Stimulated activated CD8-positive, alpha-beta memory T cell treated with anti-CD3 and anti-CD28 coated beads, Interleukin-7, amount 100 ng/mL, for 48 hours (primary cell): Measurements from ENCODE around the gene NOS1AP.
A peak's percentile ranks its signal among the peaks of the same experiment; 100 is the strongest.
"Not testable (repeated sequence)": the region's sequence is repeated elsewhere in the genome, so short reads cannot be mapped to it uniquely, and the experiment has no call there.

Experiments
- DNase-seq, 2 donors: peaks; one replicate each; pipeline ENCODE4 v3.0.0-alpha.2; 2020; ENCODE audit warnings: low read depth in 1 of 2; ENCODE audit errors: extremely low read depth in 1 of 2

The NOS1AP gene

GRCh38 chr1:162069334-162070093 is at the start of gene NOS1AP:
NOS1AP (plus strand) TSS chr1:162069691; CDS start chr1:162070178, 487 bp downstream.
- peak; percentile 67 to 68 for DNase-seq

GRCh38 chr1:162020150-162020549 is 49.3 kb upstream of the NOS1AP start:
- DNase-seq, result no peak

- no peak for DNase-seq
Observed at GRCh38 chr1:162021124-162021523, 48.4 kb upstream of the NOS1AP start.

- DNase-seq, result no peak
Observed at GRCh38 chr1:162022626-162023025, 46.9 kb upstream of the NOS1AP start.

GRCh38 chr1:162023181-162023546 is 46.3 kb upstream of the NOS1AP start:
- no peak for DNase-seq

- peak in 1 of 2 donors; percentile 32 for DNase-seq
Observed at GRCh38 chr1:162023547-162024501, 45.7 kb upstream of the NOS1AP start, which contains the start of gene OLFML2B. OLFML2B (minus strand) TSS chr1:162023869; CDS start chr1:162023430, 439 bp downstream.

- no peak for DNase-seq
Observed at GRCh38 chr1:162025541-162025940, 44.0 kb upstream of the NOS1AP start.

- DNase-seq, result no peak
Observed at GRCh38 chr1:162026881-162027280, 42.6 kb upstream of the NOS1AP start.

GRCh38 chr1:162028726-162029125 is 40.8 kb upstream of the NOS1AP start:
- DNase-seq, result no peak

GRCh38 chr1:162029157-162029556 is 40.3 kb upstream of the NOS1AP start:
- no peak for DNase-seq

GRCh38 chr1:162030759-162031280 is 38.7 kb upstream of the NOS1AP start:
- no peak for DNase-seq

GRCh38 chr1:162033428-162033827 is 36.1 kb upstream of the NOS1AP start:
- no peak for DNase-seq

GRCh38 chr1:162035241-162035640 is 34.2 kb upstream of the NOS1AP start:
- peak in 1 of 2 donors; percentile 7 for DNase-seq

GRCh38 chr1:162036163-162036562 is 33.3 kb upstream of the NOS1AP start:
- no peak for DNase-seq

- no peak for DNase-seq
Observed at GRCh38 chr1:162038624-162039023, 30.9 kb upstream of the NOS1AP start.

- DNase-seq, result no peak
Observed at GRCh38 chr1:162040001-162040400, 29.5 kb upstream of the NOS1AP start.

- no peak for DNase-seq
Observed at GRCh38 chr1:162040657-162041056, 28.8 kb upstream of the NOS1AP start.

- DNase-seq, result no peak
Observed at GRCh38 chr1:162042361-162042760, 27.1 kb upstream of the NOS1AP start.

- no peak for DNase-seq
Observed at GRCh38 chr1:162046921-162047320, 22.6 kb upstream of the NOS1AP start.

GRCh38 chr1:162053949-162054348 is 15.5 kb upstream of the NOS1AP start:
- not testable (repeated sequence) for DNase-seq

GRCh38 chr1:162055062-162055461 is 14.4 kb upstream of the NOS1AP start:
- DNase-seq, result no peak
